Skeletal muscle tissue (tissue), 4 donors: Measurements from ENCODE around the gene UBE2D4. TPM values are rescaled to one million over a fixed set of nuclear protein-coding genes. Genes with fewer than 3 reads are reported as not detected.
A peak's percentile ranks its signal among the peaks of the same experiment; 100 is the strongest.
"Not testable (repeated sequence)": the region's sequence is repeated elsewhere in the genome, so short reads cannot be mapped to it uniquely, and the experiment has no call there.

Experiments used
- H3K27ac ChIP-seq: one replicate; pipeline ENCODE4 v1.7.0; 2013; ENCODE audit warnings: mild to moderate bottlenecking, low read depth, low read length, inconsistent platforms
- H3K27me3 ChIP-seq, 3 donors: one replicate each; pipeline ENCODE4 v1.7.0; 2013; ENCODE audit warnings: low read length in 3 of 3; ENCODE audit not compliant: control insufficient read depth in 3 of 3, insufficient read depth in 3 of 3
- H3K36me3 ChIP-seq, 3 donors: one replicate each; pipeline ENCODE4 v1.7.0; 2013; ENCODE audit warnings: low read length in 3 of 3; ENCODE audit not compliant: control insufficient read depth in 3 of 3, insufficient read depth in 3 of 3
- H3K4me1 ChIP-seq, 3 donors: one replicate each; pipeline ENCODE4 v1.7.0; 2013; ENCODE audit warnings: low read length in 3 of 3, mild to moderate bottlenecking in 3 of 3; ENCODE audit not compliant: control insufficient read depth in 3 of 3, insufficient read depth in 3 of 3
- H3K4me3 ChIP-seq, 3 donors: one replicate each; pipeline ENCODE4 v1.7.0; 2013; ENCODE audit warnings: low read length in 3 of 3
- H3K9ac ChIP-seq, 3 donors: one replicate each; pipeline ENCODE4 v1.7.0; 2013; ENCODE audit warnings: low read length in 3 of 3, mild to moderate bottlenecking in 3 of 3, moderate library complexity in 2 of 3, low read depth in 1 of 3
- H3K9me3 ChIP-seq, 3 donors: one replicate each; pipeline ENCODE4 v1.7.0; 2013; ENCODE audit warnings: low read length in 3 of 3; ENCODE audit not compliant: control insufficient read depth in 3 of 3
- total RNA-seq: library from RNA; depleted of rRNA; stranded (reverse); fragments of >200 nt; gene quantifications from one replicate; pipeline ENCODE4 v1.2.3, GENCODE V29; 2014
- donor health status: Osteomylitis.

Gene UBE2D4
- total RNA-seq, 1 donor from 2014 or later = 8.9 TPM

DNA sequence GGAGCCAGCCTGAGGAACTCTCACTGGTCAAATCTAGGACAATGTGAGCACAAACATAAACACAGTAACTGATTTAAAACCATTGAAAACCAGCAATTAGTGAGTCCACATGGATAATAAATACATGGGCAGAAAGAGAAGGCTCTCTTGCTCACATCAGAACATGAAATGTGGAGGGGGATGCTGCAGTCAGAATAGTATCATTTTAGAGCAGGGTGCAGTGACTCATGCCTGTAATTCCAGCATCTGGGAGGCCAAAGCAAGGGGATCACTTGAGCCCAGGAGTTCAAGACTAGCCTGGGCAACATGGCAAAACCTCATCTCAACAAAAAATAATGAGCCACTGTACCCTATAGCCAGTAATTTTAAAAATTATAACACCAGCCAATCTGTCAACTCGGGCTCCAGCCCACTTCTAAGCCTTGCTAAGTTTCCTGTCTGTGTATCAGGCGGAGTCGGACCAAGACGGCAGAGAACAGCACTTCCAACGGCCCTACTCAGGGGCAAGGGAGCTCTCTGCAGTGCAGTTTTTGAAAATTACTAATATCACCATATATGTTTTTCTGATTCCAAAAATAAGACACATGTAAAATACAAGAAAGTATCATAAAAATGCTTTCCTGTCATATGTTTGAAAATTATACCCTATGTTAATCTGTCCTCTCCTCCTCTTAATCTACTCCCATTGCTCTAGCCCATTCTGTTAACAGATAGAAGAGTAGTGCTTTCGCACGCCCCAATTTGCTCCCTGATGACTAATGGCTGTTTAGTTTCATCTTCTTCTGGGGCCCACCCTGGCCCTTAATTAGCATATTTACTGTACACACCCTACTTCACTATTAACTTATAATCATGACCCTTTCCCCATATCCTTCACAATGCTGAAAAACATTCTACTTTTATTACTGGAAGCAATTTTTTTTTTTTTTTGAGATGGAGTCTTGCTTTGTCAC is 37.0 kb upstream of the UBE2D4 start:
- Histone ChIP-seq H3K9ac (no peak overlapping the region), H3K4me3 (no peak overlapping the region), H3K27ac (no peak overlapping the region), H3K9me3 (no peaks in the 10 kb centered on the region), H3K36me3 (peaks cover 9 to 14% (median 11%) of the 10 kb centered on the region in 3 donors), H3K4me1 (peaks cover 0 to 9% (median 4%) of the 10 kb centered on the region in 3 donors), H3K27me3 (no peaks in the 10 kb centered on the region)

DNA sequence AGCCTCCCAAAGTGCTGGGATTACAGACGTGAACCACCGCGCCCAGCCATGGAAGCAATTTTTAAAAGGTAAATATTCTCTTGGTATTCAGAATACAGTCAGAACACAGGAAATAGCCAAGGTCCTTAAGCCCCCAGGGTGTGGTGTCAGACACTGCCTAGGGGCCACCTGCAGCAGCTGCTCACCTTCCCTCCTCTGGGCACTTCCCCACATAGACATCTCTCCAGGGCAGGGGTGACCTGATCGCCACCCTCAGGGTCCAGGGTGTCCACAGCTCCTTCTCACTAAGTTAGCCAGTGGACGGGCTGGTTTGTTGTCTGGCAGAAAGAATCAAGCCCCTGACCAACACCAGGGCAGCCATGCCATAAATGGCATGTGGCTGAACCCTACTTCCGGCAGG is 35.8 kb upstream of the UBE2D4 start:
- peaks cover 5 to 13% (median 5%) of the 10 kb centered on the region in 3 donors for H3K36me3 ChIP-seq
- H3K27ac ChIP-seq = no peak overlapping the region
- no peak overlapping the region for H3K9ac ChIP-seq
- H3K9me3 ChIP-seq = no peaks in the 10 kb centered on the region
- H3K27me3 ChIP-seq = no peaks in the 10 kb centered on the region
- H3K4me1 ChIP-seq = peaks cover 0 to 9% (median 4%) of the 10 kb centered on the region in 3 donors
- no peak overlapping the region for H3K4me3 ChIP-seq

DNA sequence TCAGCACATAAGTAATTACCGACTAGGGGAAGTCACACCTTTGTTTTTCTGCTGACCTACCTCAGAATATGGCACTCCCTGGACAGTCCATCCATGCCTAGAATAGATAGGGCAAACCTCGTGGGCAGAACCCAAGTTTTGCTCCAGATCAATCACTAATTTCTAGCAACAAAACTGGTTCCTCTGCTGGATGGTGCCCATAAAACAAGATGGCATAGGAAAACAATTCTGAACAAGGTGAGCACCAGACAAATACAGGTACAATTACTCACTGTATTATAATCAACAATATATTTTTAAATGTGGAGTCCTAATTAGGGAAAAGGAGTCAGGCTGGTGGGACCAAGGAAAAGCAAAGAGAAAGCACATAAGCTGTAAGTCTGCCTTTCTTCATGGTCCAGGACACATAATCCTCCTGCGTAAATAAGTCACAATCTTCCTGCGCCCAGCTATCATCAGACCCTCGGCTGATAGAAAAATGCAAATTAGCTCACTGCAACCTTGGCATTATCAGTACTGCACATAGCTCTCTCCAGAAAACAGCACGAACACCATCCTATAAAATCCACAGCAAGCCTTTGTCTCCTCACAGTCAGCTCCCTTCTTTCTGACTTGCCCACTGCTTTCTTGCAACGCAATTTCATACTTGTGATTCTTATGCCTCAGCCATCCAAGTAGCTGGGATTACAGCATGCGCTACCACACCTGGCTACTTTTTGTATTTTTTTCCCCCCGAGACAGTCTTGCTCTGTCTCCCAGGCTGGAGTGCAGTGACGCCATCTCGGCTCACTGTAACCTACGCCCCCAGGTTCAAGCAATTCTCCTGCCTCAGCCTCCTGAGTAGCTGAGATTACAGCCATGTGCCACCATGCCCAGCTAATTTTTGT is 34.9 kb upstream of the UBE2D4 start:
- Histone ChIP-seq H3K27me3 (no peaks in the 10 kb centered on the region), H3K4me3 (no peak overlapping the region), H3K9me3 (no peaks in the 10 kb centered on the region), H3K36me3 (peaks cover 2 to 6% (median 3%) of the 10 kb centered on the region in 3 donors), H3K27ac (no peak overlapping the region), H3K4me1 (peaks cover 0 to 9% (median 4%) of the 10 kb centered on the region in 3 donors), H3K9ac (no peak overlapping the region)

DNA sequence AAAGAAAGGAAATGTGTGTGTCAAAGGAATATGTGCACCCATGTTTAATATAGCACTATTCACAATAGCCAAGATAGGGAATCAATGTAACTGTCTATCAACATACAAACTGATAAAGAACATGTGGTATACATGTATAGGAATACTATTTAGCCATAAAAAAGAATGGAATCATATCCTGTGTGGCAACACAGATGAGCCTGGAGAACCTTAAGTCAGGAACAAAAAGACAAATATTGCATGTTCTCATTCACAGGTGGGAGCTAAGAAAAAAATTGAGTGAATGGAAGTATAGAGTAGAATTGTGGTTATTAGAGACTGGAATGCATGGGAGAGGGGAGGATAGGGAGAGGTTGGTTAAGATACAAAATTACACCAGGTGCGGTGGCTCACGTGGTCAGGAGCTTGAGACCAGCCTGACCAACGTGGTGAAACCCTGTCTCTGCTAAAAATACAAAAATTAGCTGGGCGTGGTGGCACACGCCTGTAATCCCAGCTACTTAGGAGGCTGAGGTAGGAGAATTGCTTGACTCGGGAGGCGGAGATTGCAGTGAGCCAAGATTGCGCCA is 30.3 kb upstream of the UBE2D4 start:
- H3K4me1 ChIP-seq = peaks cover 1 to 6% (median 4%) of the 10 kb centered on the region in 3 donors
- no peak overlapping the region for H3K4me3 ChIP-seq
- H3K27me3 ChIP-seq = no peaks in the 10 kb centered on the region
- peaks cover 0 to 3% (median 0%) of the 10 kb centered on the region in 3 donors for H3K36me3 ChIP-seq
- no peaks in the 10 kb centered on the region for H3K9me3 ChIP-seq
- H3K9ac ChIP-seq = no peak overlapping the region
- no peak overlapping the region for H3K27ac ChIP-seq

DNA sequence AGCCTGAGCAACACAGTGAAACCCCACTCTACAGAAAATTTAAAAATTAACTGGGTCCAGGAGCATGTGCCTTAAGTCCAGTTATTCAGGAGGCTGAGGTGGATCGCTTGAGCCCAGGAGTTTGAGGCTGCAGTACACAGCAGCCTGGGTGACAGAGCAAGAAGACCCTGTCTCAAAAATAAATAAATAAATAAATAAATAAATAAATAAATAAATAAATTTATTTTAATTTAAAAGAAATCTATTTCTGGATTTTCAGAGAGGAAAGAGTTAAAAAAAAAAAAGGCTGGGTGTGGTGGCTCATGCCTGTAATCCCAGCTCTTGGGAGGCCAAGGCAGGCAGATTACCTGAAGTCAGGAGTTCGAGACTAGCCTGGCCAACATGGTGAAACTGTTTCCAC is 27.7 kb upstream of the UBE2D4 start:
- H3K4me1 ChIP-seq = peaks cover 15 to 22% (median 16%) of the 10 kb centered on the region in 3 donors
- H3K36me3 ChIP-seq, H3K27ac ChIP-seq, H3K9ac ChIP-seq, H3K9me3 ChIP-seq, H3K4me3 ChIP-seq, H3K27me3 ChIP-seq: not testable (repeated sequence)

DNA sequence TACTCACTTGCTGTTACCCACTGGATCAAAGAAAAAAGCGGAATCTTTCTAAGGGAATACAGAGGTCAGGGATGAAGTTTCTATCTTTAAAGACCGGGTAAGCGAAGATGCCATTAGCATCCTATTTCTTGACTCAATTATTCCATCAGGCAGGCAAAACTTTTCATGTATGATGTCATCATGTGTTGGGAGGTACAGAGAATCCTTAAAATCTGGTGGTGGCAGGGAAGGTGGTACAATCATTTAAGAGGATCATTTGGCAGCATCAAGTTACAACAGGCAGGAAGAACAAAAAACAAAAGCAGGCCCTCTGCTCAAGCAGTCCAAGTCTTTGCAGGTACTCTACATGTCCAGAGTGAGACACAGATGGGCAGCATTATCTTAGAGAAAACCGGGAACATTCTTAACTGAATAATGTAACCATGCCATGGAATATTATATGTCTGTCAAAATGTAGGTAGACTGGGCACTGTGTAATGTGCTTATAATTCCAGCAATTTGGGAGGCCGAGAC is 23.6 kb upstream of the UBE2D4 start:
- Histone ChIP-seq H3K36me3 (no peaks in the 10 kb centered on the region), H3K27ac (no peak overlapping the region), H3K9me3 (no peaks in the 10 kb centered on the region), H3K27me3 (no peaks in the 10 kb centered on the region), H3K4me1 (peaks cover 30 to 46% (median 31%) of the 10 kb centered on the region in 3 donors), H3K9ac (no peak overlapping the region), H3K4me3 (no peak overlapping the region)

DNA sequence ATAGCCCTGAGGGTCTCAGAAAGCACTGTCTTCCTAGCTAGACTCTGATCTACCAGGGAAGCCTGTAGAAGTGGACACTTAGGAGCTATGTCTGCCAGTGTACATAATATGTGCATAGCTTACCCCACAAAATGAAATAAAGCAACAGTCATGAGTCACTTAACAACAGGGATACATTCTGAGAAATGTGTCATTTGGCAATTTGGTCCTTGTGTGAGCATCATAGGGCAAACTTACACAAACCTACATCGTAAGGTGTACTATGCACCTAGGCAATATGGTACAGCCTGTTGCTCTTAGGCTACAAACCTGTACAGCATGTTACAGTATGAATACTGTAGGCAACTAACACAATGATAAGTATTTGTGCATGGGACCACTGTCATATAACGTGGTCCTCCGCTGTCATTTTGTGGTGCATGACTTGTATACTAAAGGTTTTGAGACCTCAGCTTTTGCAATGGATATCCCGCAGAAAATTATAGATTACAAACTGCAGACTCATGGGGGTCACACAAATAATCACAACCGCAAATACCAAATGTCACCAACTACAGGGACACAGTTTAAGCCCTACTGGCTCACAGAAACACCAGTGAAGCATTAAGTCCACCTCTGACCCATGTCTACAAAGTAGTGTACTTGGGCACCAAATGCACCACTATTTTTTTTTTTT is 21.6 kb upstream of the UBE2D4 start:
- no peaks in the 10 kb centered on the region for H3K27me3 ChIP-seq
- H3K4me1 ChIP-seq = peaks cover 30 to 42% (median 31%) of the 10 kb centered on the region in 3 donors
- H3K27ac ChIP-seq = peak overlapping the region; percentile 73
- no peaks in the 10 kb centered on the region for H3K36me3 ChIP-seq
- peak overlapping the region; percentile 86 to 91 (median 88) for H3K9ac ChIP-seq
- H3K9me3 ChIP-seq = no peaks in the 10 kb centered on the region
- peak overlapping the region in 2 of 3 donors; percentile 74 to 91 for H3K4me3 ChIP-seq

DNA sequence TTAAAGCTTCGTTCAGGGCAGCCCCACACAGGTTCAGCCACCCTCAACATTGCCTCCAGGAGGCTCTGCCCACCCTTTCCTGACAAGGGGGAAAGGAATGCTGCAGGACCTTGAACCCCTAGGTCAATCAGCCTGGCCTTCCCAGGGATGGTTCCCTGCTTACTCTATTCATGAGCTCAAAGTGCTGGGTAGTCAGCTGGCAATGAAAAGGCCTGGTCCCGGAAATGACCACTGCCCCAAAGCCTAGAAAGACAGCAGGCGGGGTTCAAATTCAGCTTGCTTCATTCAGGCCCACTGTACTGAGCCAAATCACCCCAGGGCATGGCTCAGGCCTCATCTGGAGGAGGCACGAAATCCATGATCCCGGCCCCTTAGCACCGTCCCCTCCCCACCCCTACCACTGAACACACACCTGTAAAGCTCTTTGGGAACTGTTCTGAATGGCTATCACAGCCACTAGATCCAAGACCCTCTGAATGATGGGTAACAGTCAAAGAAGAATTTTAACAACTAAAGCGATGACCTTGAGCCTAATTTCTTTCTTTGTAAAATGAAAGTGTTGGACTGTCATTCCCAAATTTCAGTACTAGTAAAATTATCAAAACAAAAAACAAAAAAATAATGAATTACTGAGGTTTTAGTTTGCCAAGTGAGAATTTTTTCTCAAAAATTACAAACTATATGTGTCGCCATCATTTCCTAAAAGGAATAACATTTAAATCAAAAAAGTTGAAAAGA is 20.9 kb upstream of the UBE2D4 start:
- H3K9me3 ChIP-seq = no peaks in the 10 kb centered on the region
- H3K9ac ChIP-seq = peak overlapping the region; percentile 86 to 91 (median 88)
- peaks cover 30 to 42% (median 31%) of the 10 kb centered on the region in 3 donors for H3K4me1 ChIP-seq
- no peaks in the 10 kb centered on the region for H3K27me3 ChIP-seq
- H3K4me3 ChIP-seq = peak overlapping the region; percentile 74 to 91 (median 87)
- peak overlapping the region; percentile 73 for H3K27ac ChIP-seq
- no peaks in the 10 kb centered on the region for H3K36me3 ChIP-seq
